Measurements from ENCODE around the gene MTMR12. TPM values are rescaled to one million over a fixed set of nuclear protein-coding genes. Genes with fewer than 3 reads are reported as not detected.

Gene MTMR12
- total RNA-seq, 1 donor, result 31.1 TPM

DNA sequence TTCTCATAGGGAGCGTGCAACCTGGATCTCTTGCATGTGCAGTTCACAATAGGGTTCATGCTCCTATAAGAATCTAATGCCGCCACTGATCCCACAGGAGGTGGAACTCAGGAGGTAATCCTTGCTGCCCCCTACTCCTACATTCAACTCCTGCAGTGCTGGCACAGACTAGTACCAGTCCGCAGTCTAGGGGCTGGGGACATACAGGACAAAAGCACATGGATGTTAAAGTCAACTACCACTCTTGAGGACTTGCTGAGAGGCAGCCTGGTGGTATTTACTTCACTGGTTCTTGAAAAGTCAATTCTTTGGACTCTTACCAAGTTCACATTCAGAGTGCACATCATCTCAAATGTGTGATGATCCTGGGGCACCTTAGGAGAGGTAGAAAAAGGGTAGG lies 33.0 kb downstream of the MTMR12 start:
- Histone ChIP-seq H3K4me3 (ENCODE audit: low read length) (no peak overlapping the region), H3K4me1 (ENCODE audit: insufficient read depth, low read length) (peaks cover 38% of the 10 kb centered on the region), H3K9me3 (ENCODE audit: low read depth, low read length) (no peaks in the 10 kb centered on the region), H3K27me3 (ENCODE audit: insufficient read depth, low read length) (no peaks in the 10 kb centered on the region)

- H3K4me1 ChIP-seq (ENCODE audit: insufficient read depth, low read length), result peaks cover 38% of the 10 kb centered on the region
- H3K9me3 ChIP-seq (ENCODE audit: low read depth, low read length), result no peaks in the 10 kb centered on the region
- H3K4me3 ChIP-seq (ENCODE audit: low read length), result no peak overlapping the region
- H3K27me3 ChIP-seq (ENCODE audit: insufficient read depth, low read length), result no peaks in the 10 kb centered on the region
Measured at GRCh38 chr5:32279223-32279622, 33.5 kb downstream of the MTMR12 start.

- Histone ChIP-seq H3K4me1 (ENCODE audit: insufficient read depth, low read length) (peaks cover 32% of the 10 kb centered on the region), H3K4me3 (ENCODE audit: low read length) (no peak overlapping the region), H3K27me3 (ENCODE audit: insufficient read depth, low read length) (no peaks in the 10 kb centered on the region), H3K9me3 (ENCODE audit: low read depth, low read length) (no peaks in the 10 kb centered on the region)
Measured at GRCh38 chr5:32278406-32278805, 34.3 kb downstream of the MTMR12 start.

DNA sequence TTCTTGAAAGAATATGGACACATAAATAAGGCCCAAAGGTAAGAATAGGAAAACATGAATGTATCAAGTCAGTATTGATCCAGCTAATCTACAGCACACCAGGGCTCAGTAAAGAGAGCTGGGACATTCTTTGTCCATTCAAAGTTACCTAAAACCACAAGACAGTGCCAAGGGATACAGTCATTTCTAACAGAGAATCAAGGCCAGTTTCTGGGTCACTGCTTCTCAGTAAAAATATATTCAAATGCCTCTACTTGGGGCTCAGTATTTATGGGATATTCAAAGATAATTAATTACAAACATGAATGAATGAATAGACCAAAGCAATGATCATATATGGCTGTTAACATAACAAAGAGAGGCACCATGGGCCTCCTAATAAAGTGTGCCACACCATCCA lies 34.9 kb downstream of the MTMR12 start:
- Histone ChIP-seq H3K4me1 (ENCODE audit: insufficient read depth, low read length) (peaks cover 32% of the 10 kb centered on the region), H3K27me3 (ENCODE audit: insufficient read depth, low read length) (no peaks in the 10 kb centered on the region), H3K9me3 (ENCODE audit: low read depth, low read length) (no peaks in the 10 kb centered on the region), H3K4me3 (ENCODE audit: low read length) (no peak overlapping the region)

- Histone ChIP-seq H3K4me1 (ENCODE audit: insufficient read depth, low read length) (peaks cover 32% of the 10 kb centered on the region), H3K9me3 (ENCODE audit: low read depth, low read length) (no peaks in the 10 kb centered on the region), H3K4me3 (ENCODE audit: low read length) (no peak overlapping the region), H3K27me3 (ENCODE audit: insufficient read depth, low read length) (no peaks in the 10 kb centered on the region)
Measured at GRCh38 chr5:32276173-32276853, 36.4 kb downstream of the MTMR12 start.

DNA sequence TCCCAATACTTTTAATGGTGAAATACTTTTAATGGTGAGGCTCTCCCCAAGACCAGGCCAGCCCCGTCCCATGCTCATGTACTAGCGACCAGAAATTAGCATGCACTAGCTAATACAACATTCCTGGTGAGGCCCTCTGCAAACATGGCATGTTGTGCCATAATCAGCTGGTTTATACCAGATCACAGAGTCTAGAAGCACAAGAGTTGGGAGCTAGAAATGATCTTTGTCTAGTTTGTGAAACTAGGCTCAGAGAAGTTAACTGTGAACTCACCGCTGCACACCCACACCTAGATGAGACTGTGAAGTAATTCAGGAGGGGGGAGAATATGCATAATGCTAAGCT lies 37.4 kb downstream of the MTMR12 start:
- Histone ChIP-seq H3K9me3 (ENCODE audit: low read depth, low read length) (no peaks in the 10 kb centered on the region), H3K4me3 (ENCODE audit: low read length) (no peak overlapping the region), H3K27me3 (ENCODE audit: insufficient read depth, low read length) (no peaks in the 10 kb centered on the region), H3K4me1 (ENCODE audit: insufficient read depth, low read length) (peaks cover 27% of the 10 kb centered on the region)

GRCh38 chr5:32274548-32275395 lies 38.0 kb downstream of the MTMR12 start:
- Histone ChIP-seq H3K4me1 (ENCODE audit: insufficient read depth, low read length) (peaks cover 25% of the 10 kb centered on the region), H3K4me3 (ENCODE audit: low read length) (no peak overlapping the region), H3K27me3 (ENCODE audit: insufficient read depth, low read length) (no peaks in the 10 kb centered on the region), H3K9me3 (ENCODE audit: low read depth, low read length) (no peaks in the 10 kb centered on the region)

DNA sequence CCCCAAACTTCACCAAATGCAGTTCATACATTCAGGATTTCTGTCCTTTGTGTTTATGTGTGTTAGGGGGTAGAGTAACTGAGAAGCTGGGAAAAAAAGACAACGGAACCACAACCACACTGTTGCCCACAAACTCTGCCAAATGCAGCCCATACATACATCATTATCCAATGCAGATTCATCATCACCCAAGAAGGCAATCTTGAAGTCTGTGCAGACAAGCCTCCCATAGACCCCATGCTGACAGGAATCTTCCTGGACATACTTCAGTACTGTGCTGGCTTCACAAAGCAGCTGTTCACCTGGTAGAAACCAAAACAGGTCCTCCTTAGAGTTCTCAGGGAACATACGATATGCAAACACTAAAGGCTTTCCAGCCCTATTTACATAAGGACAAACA lies 38.9 kb downstream of the MTMR12 start:
- Histone ChIP-seq H3K9me3 (ENCODE audit: low read depth, low read length) (no peaks in the 10 kb centered on the region), H3K4me3 (ENCODE audit: low read length) (no peak overlapping the region), H3K4me1 (ENCODE audit: insufficient read depth, low read length) (peaks cover 23% of the 10 kb centered on the region), H3K27me3 (ENCODE audit: insufficient read depth, low read length) (no peaks in the 10 kb centered on the region)

DNA sequence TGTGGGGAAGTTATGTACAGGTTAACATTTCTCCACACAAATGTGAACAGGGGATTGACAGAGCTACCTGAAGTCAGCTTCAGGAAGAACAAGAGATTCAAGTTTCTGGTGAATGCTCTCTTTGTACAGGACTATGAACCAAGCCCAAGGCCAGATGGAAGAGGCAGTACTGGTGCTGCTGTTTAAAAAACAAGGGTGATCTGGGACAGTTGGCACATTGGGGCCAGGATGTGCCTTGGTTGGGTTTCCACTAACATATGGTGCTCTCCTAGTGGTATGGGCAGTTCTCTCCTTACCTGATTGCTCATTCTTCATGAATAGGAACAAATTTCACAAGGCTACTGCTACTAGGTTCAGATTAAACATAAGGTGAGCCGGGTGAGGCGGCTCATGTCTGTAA lies 40.0 kb downstream of the MTMR12 start:
- Histone ChIP-seq H3K4me3 (ENCODE audit: low read length) (no peak overlapping the region), H3K9me3 (ENCODE audit: low read depth, low read length) (no peaks in the 10 kb centered on the region), H3K4me1 (ENCODE audit: insufficient read depth, low read length) (peaks cover 19% of the 10 kb centered on the region), H3K27me3 (ENCODE audit: insufficient read depth, low read length) (no peaks in the 10 kb centered on the region)

DNA sequence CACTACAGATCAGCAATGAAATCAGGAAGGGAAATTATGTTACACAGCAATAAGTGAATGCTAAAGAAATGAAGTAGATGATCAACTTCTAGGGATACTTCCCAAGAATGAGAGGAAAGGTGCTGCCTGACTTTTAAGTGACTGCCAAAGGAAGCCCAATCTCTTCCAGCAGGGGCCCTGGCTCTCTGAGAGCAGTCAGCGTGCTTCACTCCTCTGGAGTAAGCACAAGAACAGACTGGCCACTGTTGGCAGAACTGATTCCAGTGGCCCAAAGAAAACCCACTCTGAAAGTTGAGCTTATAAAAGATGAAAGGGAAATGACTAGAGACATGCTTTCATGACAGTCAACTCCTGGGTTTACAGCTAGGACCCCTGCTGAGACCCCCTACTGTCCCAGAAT lies 41.8 kb downstream of the MTMR12 start:
- no peaks in the 10 kb centered on the region for H3K9me3 ChIP-seq (ENCODE audit: low read depth, low read length)
- H3K4me1 ChIP-seq (ENCODE audit: insufficient read depth, low read length), result peaks cover 4% of the 10 kb centered on the region
- no peaks in the 10 kb centered on the region for H3K27me3 ChIP-seq (ENCODE audit: insufficient read depth, low read length)
- no peak overlapping the region for H3K4me3 ChIP-seq (ENCODE audit: low read length)

DNA sequence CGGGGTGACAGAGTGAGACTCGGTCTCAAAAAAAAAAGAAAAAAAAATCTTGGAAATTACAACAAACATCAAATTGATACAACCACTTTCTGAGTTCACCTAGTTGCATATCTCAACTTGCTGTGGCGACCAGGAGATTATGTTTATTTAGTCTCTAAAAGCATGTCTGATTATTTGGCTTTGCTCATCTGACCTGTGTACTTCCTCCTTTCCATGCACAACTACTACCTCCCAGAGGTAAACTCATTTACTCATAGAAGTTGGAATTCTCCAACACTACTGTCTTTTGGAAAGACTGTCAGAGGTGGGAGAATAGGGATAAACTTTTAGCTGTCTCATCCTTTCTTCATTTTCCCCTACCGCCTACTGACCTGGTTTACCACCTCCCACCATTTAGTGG lies 42.6 kb downstream of the MTMR12 start:
- no peak overlapping the region for H3K4me3 ChIP-seq (ENCODE audit: low read length)
- H3K9me3 ChIP-seq (ENCODE audit: low read depth, low read length), result no peaks in the 10 kb centered on the region
- H3K27me3 ChIP-seq (ENCODE audit: insufficient read depth, low read length), result no peaks in the 10 kb centered on the region
- H3K4me1 ChIP-seq (ENCODE audit: insufficient read depth, low read length), result peaks cover under 1% of the 10 kb centered on the region

GRCh38 chr5:32265902-32266301 lies 46.8 kb downstream of the MTMR12 start:
- Histone ChIP-seq H3K4me3 (ENCODE audit: low read length) (no peak overlapping the region), H3K4me1 (ENCODE audit: insufficient read depth, low read length) (peaks cover 6% of the 10 kb centered on the region), H3K9me3 (ENCODE audit: low read depth, low read length) (no peaks in the 10 kb centered on the region), H3K27me3 (ENCODE audit: insufficient read depth, low read length) (no peaks in the 10 kb centered on the region)

GRCh38 chr5:32264957-32265572 lies 47.7 kb downstream of the MTMR12 start:
- H3K9me3 ChIP-seq (ENCODE audit: low read depth, low read length), result no peaks in the 10 kb centered on the region
- no peak overlapping the region for H3K4me3 ChIP-seq (ENCODE audit: low read length)
- no peaks in the 10 kb centered on the region for H3K27me3 ChIP-seq (ENCODE audit: insufficient read depth, low read length)
- H3K4me1 ChIP-seq (ENCODE audit: insufficient read depth, low read length), result peaks cover 6% of the 10 kb centered on the region

GRCh38 chr5:32263684-32264083 lies 49.1 kb downstream of the MTMR12 start:
- no peaks in the 10 kb centered on the region for H3K27me3 ChIP-seq (ENCODE audit: insufficient read depth, low read length)
- no peaks in the 10 kb centered on the region for H3K9me3 ChIP-seq (ENCODE audit: low read depth, low read length)
- no peak overlapping the region for H3K4me3 ChIP-seq (ENCODE audit: low read length)
- peaks cover 6% of the 10 kb centered on the region for H3K4me1 ChIP-seq (ENCODE audit: insufficient read depth, low read length)

DNA sequence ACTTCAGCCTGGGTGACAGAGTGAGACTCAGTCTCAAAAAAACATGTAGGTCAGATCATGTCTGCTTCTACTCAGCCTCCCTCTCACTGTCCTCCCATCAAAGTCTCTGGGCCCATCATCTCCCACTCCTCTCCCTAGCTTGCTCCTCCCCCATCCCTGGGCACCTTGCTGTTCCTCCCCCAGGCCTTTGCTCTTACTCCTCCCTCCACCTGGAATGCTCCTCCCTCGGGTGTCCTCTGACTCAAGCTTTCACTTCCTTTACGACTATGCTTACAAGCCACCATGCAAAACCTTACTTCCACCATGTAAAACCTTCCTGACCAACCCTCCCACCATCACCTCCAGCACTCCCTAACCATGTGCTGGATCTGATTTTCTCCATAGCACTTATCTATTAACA lies 51.5 kb downstream of the MTMR12 start:
- peaks cover 6% of the 10 kb centered on the region for H3K4me1 ChIP-seq (ENCODE audit: insufficient read depth, low read length)
- no peak overlapping the region for H3K4me3 ChIP-seq (ENCODE audit: low read length)
- H3K9me3 ChIP-seq (ENCODE audit: low read depth, low read length), result no peaks in the 10 kb centered on the region
- H3K27me3 ChIP-seq (ENCODE audit: insufficient read depth, low read length), result no peaks in the 10 kb centered on the region

Data from mononuclear cell (primary cell).